NCI-H2029 (cell line): ENCODE data around the gene SPSB1.

Source experiments
- DNase-seq: peaks from one replicate; lab custom pipeline; 2025; lab: John Stamatoyannopoulos, UW

SPSB1 gene

GRCh38 chr1:9292361-9293240, at the start of gene SPSB1:
TSS of gene SPSB1 (plus strand) at chr1:9292894. CDS start at chr1:9355892, 62,998 bp downstream.
- DNase-seq, result peak; percentile 50

GRCh38 chr1:9243066-9243739, 49.5 kb upstream of the SPSB1 start:
- DNase-seq, result no peak

DNA sequence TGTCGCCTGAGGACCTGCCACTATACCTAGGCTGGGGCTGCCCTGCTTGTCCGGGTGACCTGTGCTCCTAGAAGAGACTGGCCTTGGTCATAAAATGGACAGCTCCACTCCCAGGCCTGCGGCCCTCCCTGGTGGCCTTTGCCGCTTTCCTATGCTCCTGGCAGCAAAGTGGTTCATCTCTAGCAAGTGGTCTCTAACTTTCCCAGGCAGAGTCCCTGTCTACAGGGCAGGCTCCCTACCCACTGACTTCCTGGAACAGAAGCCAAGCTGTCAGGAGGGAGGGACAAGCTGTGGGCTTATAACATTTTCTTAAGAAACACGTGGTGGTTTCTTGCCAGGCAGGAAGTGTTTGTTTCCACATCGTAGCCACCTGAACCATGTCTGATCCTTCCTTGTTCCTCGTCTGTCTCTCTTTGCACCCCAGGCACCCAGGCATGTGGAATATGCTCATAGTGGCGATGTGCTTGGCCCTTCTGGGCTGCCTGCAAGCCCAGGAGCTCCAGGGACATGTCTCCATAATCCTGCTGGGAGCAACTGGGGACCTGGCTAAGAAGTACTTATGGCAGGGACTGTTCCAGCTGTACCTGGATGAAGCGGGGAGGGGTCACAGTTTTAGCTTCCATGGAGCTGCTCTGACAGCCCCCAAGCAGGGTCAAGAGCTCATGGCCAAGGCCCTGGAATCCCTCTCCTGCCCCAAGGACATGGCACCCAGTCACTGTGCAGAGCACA, 48.0 kb upstream of the SPSB1 start:
- DNase-seq, result no peak

GRCh38 chr1:9245230-9245619, 47.5 kb upstream of the SPSB1 start:
- DNase-seq, result no peak

- DNase-seq, result no peak
These were observed 47.0 kb upstream of the SPSB1 start for GRCh38 chr1:9245661-9246060.

GRCh38 chr1:9246215-9246614, 46.5 kb upstream of the SPSB1 start:
- DNase-seq, result no peak

GRCh38 chr1:9246841-9247785, 45.6 kb upstream of the SPSB1 start:
- no peak for DNase-seq

GRCh38 chr1:9247894-9248293, 44.8 kb upstream of the SPSB1 start:
- no peak for DNase-seq

GRCh38 chr1:9248341-9249262, 44.1 kb upstream of the SPSB1 start:
- no peak for DNase-seq

- DNase-seq, result no peak
These were observed 43.5 kb upstream of the SPSB1 start for GRCh38 chr1:9249263-9249533.

GRCh38 chr1:9249534-9250410, 42.9 kb upstream of the SPSB1 start:
- DNase-seq, result no peak

DNA sequence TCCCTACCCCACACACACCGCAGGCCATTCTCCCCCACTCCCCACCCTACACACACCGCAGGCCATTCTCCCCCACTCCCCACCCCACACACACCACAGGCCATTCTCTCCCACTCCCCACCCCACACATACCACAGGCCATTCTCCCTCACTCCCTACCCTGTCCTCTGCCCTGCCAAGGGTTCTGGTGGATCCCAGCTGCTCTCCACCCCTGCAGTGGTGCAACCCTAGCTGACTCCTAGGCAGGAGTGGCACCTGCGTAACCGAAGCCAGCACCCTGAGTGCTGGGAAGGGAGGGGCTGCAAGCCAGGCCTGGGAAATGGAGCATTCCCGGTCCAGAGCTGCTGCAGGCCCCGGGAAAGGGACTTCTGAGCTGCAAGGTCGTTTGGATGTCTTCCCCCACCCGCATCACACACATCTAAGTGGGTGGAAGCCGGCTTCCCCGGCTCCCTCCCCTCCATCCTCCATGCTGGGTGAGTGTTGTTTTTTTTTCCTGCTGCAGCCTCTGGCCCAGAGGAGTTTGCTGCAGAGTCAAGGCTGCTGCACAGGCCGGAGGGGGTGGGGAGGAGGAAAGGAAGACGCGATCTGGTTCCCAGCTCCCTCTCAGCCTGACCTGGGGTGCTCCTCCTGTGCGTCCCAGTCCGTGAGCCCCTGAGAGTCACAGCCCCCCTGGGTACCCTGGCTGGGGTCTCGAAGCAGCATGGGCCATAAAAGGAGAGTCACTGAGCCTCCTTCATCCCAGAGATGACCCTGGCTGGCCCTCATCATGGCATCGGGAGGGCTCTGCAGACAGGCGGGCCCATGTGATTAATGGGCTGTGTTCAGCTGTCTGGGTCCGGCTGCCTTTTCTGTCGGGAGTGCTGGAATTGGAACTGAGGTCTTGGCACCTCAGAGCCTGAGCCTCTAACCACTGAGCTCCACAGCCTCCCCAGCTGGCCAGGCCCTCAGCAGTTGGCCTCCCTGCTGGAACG, 42.0 kb upstream of the SPSB1 start:
- DNase-seq, result no peak

- no peak for DNase-seq
These were observed 41.2 kb upstream of the SPSB1 start for GRCh38 chr1:9251501-9251900.

DNA sequence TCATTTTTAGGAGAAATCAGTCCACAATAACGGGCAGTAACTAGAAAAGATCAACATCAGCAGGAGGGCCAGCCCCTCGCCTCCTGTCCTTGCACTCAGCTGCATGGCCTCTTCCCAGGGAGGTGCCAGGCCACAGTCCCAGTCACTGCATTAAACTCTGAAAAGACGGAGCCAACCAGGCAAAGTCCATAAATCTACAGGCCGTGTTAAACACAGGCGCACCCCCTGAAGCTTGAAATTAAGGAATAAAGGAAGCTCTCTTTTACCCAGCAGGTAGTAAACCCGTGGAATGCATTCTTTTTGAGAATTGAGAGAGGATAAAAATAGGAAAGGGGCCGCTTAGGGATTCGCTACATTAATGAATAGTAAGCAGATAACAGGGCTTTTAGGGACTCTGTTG, 39.7 kb upstream of the SPSB1 start:
- no peak for DNase-seq

GRCh38 chr1:9253453-9254105, 39.1 kb upstream of the SPSB1 start:
- no peak for DNase-seq

- DNase-seq, result no peak
These were observed 36.4 kb upstream of the SPSB1 start for GRCh38 chr1:9256332-9256731.

DNA sequence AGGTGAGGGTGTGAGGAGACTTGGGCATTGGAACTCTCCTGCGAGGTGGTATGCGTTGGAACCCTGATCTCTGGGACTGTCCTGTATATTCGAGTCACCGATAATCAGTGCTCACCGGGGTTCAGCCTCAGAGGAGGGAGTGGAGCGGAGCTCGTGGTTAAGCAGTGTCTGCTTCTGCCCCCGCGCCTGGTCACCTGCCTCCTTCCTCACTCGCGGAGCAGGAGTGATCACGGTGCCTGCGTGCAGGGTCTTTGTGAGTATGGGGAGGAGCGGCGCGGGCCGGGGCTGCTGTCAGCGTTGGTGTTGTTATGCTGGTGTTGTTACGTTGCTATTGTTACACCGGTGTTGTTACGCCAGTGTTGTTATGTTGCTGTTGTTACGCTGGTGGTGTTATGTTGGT, 34.8 kb upstream of the SPSB1 start:
- no peak for DNase-seq

GRCh38 chr1:9258629-9259028, 34.1 kb upstream of the SPSB1 start:
- no peak for DNase-seq
